ENCODE measurements around the gene MRPS5. TPM values are rescaled to one million over a fixed set of nuclear protein-coding genes. Genes with fewer than 3 reads are reported as not detected.

Gene MRPS5
- total RNA-seq, 4 donors from 2014 or later, result 53.4 to 106 (median 68.7) TPM

DNA sequence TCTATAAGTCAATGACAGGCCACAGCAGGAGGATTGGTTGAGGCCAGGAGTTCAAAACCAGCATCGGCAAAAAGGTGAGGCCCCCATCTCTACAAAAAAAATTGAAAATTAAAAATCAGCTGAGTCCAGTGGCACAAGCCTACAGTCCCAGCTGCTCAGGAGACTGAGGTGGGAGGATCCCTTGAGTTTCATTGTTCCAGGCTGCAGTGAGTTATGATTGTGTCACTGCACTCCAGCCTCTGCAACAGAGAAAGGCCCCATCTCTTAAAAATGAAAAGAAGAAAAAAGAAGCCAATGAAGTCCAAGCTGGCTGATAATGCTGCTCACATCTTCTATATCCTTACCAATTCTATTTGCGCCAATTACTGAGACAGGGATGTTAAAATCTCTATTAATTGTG lies 39.1 kb downstream of the MRPS5 start:
- no peak for DNase-seq
- intact Hi-C loops (cut with DNase I; ENCODE audit: low total_unique reads) (no loop called here), in situ Hi-C loops (cut with MboI; ENCODE audit: low sequenced_read_pairs in 4 of 4) (no loop called here)
- no peak overlapping the region for H3K27ac ChIP-seq
- TF ChIP-seq, protein P1, sequence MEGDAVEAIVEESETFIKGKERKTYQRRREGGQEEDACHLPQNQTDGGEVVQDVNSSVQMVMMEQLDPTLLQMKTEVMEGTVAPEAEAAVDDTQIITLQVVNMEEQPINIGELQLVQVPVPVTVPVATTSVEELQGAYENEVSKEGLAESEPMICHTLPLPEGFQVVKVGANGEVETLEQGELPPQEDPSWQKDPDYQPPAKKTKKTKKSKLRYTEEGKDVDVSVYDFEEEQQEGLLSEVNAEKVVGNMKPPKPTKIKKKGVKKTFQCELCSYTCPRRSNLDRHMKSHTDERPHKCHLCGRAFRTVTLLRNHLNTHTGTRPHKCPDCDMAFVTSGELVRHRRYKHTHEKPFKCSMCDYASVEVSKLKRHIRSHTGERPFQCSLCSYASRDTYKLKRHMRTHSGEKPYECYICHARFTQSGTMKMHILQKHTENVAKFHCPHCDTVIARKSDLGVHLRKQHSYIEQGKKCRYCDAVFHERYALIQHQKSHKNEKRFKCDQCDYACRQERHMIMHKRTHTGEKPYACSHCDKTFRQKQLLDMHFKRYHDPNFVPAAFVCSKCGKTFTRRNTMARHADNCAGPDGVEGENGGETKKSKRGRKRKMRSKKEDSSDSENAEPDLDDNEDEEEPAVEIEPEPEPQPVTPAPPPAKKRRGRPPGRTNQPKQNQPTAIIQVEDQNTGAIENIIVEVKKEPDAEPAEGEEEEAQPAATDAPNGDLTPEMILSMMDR (IDR thresholded peaks at IDR 0.05 in 4 of 5, conservative IDR thresholded peaks at IDR 0.05 in 1 of 5), result no peak
- no peak for TF ChIP-seq POLR2A (IDR thresholded peaks at IDR 0.05)
- peaks cover 0 to 2% (median 0%) of the 10 kb centered on the region in 3 donors for H3K27me3 ChIP-seq
- no peak overlapping the region for H3K4me3 ChIP-seq
- peaks cover 4 to 30% of the 10 kb centered on the region in 2 donors for H3K36me3 ChIP-seq
- ATAC-seq, result no peak
- peaks cover 0 to 7% of the 10 kb centered on the region in 2 donors for H3K4me1 ChIP-seq
- no peaks in the 10 kb centered on the region for H3K9me3 ChIP-seq

DNA sequence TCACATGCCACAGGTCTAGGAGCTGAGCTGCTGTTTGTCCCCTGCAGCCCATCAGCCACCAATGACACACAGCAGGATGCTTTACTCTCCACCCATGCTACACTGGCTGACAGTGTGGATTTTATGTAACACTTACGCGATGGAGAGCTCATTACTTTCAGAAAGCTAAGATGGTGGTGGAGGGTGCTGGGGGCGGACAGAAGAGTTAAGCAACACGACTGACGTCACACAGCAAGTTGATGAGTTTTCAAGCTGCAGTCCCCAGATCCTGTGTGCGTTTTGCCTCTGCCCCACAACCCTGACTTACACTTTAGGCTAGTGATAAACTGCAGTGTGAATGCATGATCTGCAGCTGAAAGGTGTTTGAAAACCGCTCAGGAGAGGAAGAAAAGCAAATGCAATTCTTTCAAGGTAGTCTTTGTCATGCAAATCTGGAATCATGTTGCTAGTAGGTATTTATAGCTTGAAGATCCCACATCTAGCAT lies 42.4 kb downstream of the MRPS5 start:
- Histone ChIP-seq H3K9me3 (no peaks in the 10 kb centered on the region), H3K4me1 (peaks cover 0 to 7% of the 10 kb centered on the region in 2 donors), H3K27ac (no peak overlapping the region), H3K4me3 (no peak overlapping the region), H3K36me3 (no peaks in the 10 kb centered on the region), H3K27me3 (peaks cover 9 to 13% (median 11%) of the 10 kb centered on the region in 3 donors)
- no peak for TF ChIP-seq POLR2A (IDR thresholded peaks at IDR 0.05)
- TF ChIP-seq, protein P1 (IDR thresholded peaks at IDR 0.05 in 4 of 5, conservative IDR thresholded peaks at IDR 0.05 in 1 of 5), result no peak
- ATAC-seq (peak; percentile 33 to 41), DNase-seq (no peak)
- in situ Hi-C loops (cut with MboI; ENCODE audit: low sequenced_read_pairs in 4 of 4), result no loop called here
- intact Hi-C loops (cut with DNase I; ENCODE audit: low total_unique reads), result loop anchor here (10.0 kb wide), 1 partner anchor 54 kb away; the partner anchor contains the start of gene MAL

DNA sequence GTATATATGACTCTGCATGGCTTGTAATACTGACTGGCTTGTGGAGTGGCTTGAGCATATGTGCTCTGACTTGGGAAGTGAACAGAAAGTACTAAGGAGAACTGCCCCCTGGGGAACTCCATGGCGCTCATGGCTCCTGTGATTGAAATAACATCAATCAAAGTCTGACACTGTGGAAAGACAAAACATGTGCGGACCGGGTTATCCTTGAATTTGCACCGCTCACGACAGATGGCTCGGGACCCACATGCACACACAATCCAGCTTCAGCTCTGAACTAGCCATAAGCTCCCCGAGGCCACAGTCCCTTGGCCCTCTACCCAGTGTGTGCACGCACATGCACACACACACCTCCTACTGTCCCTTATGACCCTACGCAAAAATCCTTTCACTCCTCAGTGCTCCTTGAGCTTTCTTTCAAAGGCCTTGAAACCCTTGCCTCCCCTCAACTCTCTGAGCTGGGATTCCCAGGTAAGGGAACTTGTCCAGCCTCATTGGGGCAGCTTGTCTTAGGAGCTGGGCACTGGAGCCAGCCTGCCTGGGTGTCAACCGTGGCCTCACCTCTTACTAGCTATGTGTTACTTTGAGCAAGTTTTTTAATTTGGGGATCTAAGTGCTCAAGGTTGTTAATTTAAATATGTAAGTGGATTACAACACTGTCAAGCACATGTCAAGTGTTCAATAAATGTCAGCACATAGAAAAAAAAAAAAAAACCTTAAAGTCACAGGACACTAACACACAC lies 43.6 kb downstream of the MRPS5 start:
- ATAC-seq (no peak), DNase-seq (no peak)
- no peaks in the 10 kb centered on the region for H3K36me3 ChIP-seq
- H3K27ac ChIP-seq, result peak overlapping the region in 3 of 4 donors; percentile 25 to 47 (median 41)
- H3K27me3 ChIP-seq, result peaks cover 11 to 19% (median 13%) of the 10 kb centered on the region in 3 donors
- H3K9me3 ChIP-seq, result no peaks in the 10 kb centered on the region
- H3K4me1 ChIP-seq, result peaks cover 0 to 7% of the 10 kb centered on the region in 2 donors
- intact Hi-C loops (cut with DNase I; ENCODE audit: low total_unique reads), result loop anchor here (1.0 to 10.0 kb wide), 2 partner anchors 53 to 129 kb away; partner anchors contain the start of genes MAL and ZNF892
- H3K4me3 ChIP-seq, result no peak overlapping the region
- in situ Hi-C loops (cut with MboI; ENCODE audit: low sequenced_read_pairs in 4 of 4), result no loop called here
- no peak for TF ChIP-seq POLR2A (IDR thresholded peaks at IDR 0.05)
- TF ChIP-seq, protein P1 (IDR thresholded peaks at IDR 0.05 in 4 of 5, conservative IDR thresholded peaks at IDR 0.05 in 1 of 5), result no peak

DNA sequence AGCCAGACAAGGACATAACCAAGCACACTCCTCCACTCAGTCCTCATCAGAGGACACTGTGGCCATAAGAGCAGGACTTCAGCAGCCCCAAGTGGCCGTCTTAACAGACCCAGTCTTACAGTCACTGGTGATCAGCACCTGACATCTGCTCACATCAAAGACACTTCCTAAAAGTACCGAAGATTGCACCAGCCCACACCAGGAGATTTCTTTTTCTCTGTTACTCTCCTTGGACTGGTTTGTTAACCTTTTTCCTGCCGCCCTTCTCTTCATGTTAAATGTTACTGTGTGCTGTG lies 44.1 kb downstream of the MRPS5 start:
- intact Hi-C loops (cut with DNase I; ENCODE audit: low total_unique reads), result loop anchor here (1.0 to 10.0 kb wide), 2 partner anchors 53 to 130 kb away; partner anchors contain the start of genes MAL and ZNF892
- in situ Hi-C loops (cut with MboI; ENCODE audit: low sequenced_read_pairs in 4 of 4), result no loop called here
- peak overlapping the region in 1 of 4 donors; percentile 55 for H3K4me3 ChIP-seq

More for the DNA sequence above, 44.1 kb downstream of the MRPS5 start:
- TF ChIP-seq, protein P1 (IDR thresholded peaks at IDR 0.05 in 4 of 5, conservative IDR thresholded peaks at IDR 0.05 in 1 of 5), result no peak
- no peak for TF ChIP-seq POLR2A (IDR thresholded peaks at IDR 0.05)
- no peaks in the 10 kb centered on the region for H3K36me3 ChIP-seq
- DNase-seq, result no peak
- H3K9me3 ChIP-seq, result no peaks in the 10 kb centered on the region
- peaks cover 11 to 23% (median 13%) of the 10 kb centered on the region in 3 donors for H3K27me3 ChIP-seq
- peak in 1 of 2 donors; percentile 32 for ATAC-seq
- H3K4me1 ChIP-seq, result peaks cover 0 to 7% of the 10 kb centered on the region in 2 donors
- peak overlapping the region in 3 of 4 donors; percentile 23 to 39 (median 34) for H3K27ac ChIP-seq

Data from gastrocnemius medialis (tissue), 4 donors.